Neural cell (in vitro differentiated cells): ENCODE results near the gene GFOD2. TPM values are rescaled to one million over a fixed set of nuclear protein-coding genes. Genes with fewer than 3 reads are reported as not detected.
A peak's percentile ranks its signal among the peaks of the same experiment; 100 is the strongest.

Experiments
- H2AFZ ChIP-seq: fragments of 200-600, 300-800 bp; sonication (generic), shearing (Covaris generic); 2 replicates; pipeline ENCODE4 v1.6.0; 2014; ENCODE audit warnings: low read depth, mild to moderate bottlenecking, antibody characterized with exemption, low read length, moderate library complexity
- H3F3A ChIP-seq: fragments of 200-600 bp; shearing (Covaris generic); 2 replicates; pipeline ENCODE4 v1.6.1; 2016; ENCODE audit warnings: mild to moderate bottlenecking, moderate library complexity, mixed read lengths, antibody characterized with exemption, low read length; ENCODE audit not compliant: insufficient read depth, poor library complexity, severe bottlenecking
- H3K27ac ChIP-seq: fragments of 200-600, 300-800 bp; sonication (generic), shearing (Covaris generic); 2 replicates; pipeline ENCODE4 v1.5.1; 2014; ENCODE audit warnings: mild to moderate bottlenecking, low read length, moderate library complexity
- H3K27me3 ChIP-seq: fragments of 300-800, 200-600 bp; sonication (generic), shearing (Covaris generic); 2 replicates; pipeline ENCODE4 v1.6.0; 2014; ENCODE audit warnings: mild to moderate bottlenecking, low read depth, low read length, moderate library complexity; ENCODE audit not compliant: insufficient read depth
- H3K36me3 ChIP-seq: fragments of 300-800, 200-600 bp; sonication (generic), shearing (Covaris generic); 2 replicates; pipeline ENCODE4 v1.5.1; 2014; ENCODE audit warnings: mild to moderate bottlenecking, antibody characterized with exemption, low read length, moderate library complexity; ENCODE audit not compliant: insufficient read depth
- H3K4me2 ChIP-seq: fragments of 300-800, 200-600 bp; sonication (generic), shearing (Covaris generic); 2 replicates; pipeline ENCODE4 v1.6.0; 2014; ENCODE audit warnings: mild to moderate bottlenecking, low read length
- H3K4me3 ChIP-seq: fragments of 300-800, 200-600 bp; sonication (generic), shearing (Covaris generic); 2 replicates; pipeline ENCODE4 v1.5.1; 2014; ENCODE audit warnings: mild to moderate bottlenecking, low read length, moderate library complexity
- H3K79me2 ChIP-seq: fragments of 200-600 bp; shearing (Covaris generic); replicated peaks from 2 replicates; pipeline ENCODE4 v1.6.0; 2014; ENCODE audit warnings: mild to moderate bottlenecking, low read length, moderate library complexity; ENCODE audit not compliant: insufficient read depth
- H3K9ac ChIP-seq: fragments of 300-800, 200-600 bp; sonication (generic), shearing (Covaris generic); 2 replicates; pipeline ENCODE4 v1.6.1; 2016; ENCODE audit warnings: mild to moderate bottlenecking, low read length, mixed read lengths
- H3K9me2 ChIP-seq: fragments of 200-600 bp; shearing (Covaris generic); 2 replicates; pipeline ENCODE4 v1.6.1; 2016; ENCODE audit warnings: mild to moderate bottlenecking, low read length, mixed read lengths; ENCODE audit not compliant: insufficient read depth
- H3K9me3 ChIP-seq: fragments of 200-600, 300-800 bp; sonication (generic), shearing (Covaris generic); 2 replicates; pipeline ENCODE4 v1.6.1; 2016; ENCODE audit warnings: mild to moderate bottlenecking, mixed run types, low read length, moderate library complexity, mixed read lengths
- H4K20me1 ChIP-seq: fragments of 200-600 bp; shearing (Covaris generic); 2 replicates; pipeline ENCODE4 v1.6.1; 2016; ENCODE audit warnings: mild to moderate bottlenecking, mixed run types; ENCODE audit not compliant: insufficient read depth
- EP300 ChIP-seq: fragments of 450-650 bp; conservative IDR thresholded peaks from 2 replicates; pipeline ENCODE4 v1.6.1; 2014; ENCODE audit warnings: antibody characterized with exemption, mild to moderate bottlenecking, moderate library complexity; ENCODE audit not compliant: poor library complexity, severe bottlenecking
- EZH2 ChIP-seq: fragments of 200-600, 300-800 bp; shearing (Covaris generic), sonication (generic); IDR thresholded peaks from 2 replicates; pipeline ENCODE4 v1.6.1; 2014; ENCODE audit warnings: antibody characterized with exemption, low read length, borderline replicate concordance, mild to moderate bottlenecking; ENCODE audit not compliant: insufficient read depth, poor library complexity, severe bottlenecking
- MXI1 ChIP-seq: fragments of 450-650 bp; conservative IDR thresholded peaks from 2 replicates; pipeline ENCODE4 v1.6.1; 2014; ENCODE audit warnings: antibody characterized with exemption, mild to moderate bottlenecking; ENCODE audit not compliant: poor library complexity, severe bottlenecking
- POLR2AphosphoS5 ChIP-seq: IDR thresholded peaks from 2 replicates; pipeline ENCODE4 v1.6.1; 2012
- RAD21 ChIP-seq: fragments of 450-650 bp; conservative IDR thresholded peaks from 2 replicates; pipeline ENCODE4 v1.6.1; 2014; ENCODE audit warnings: antibody characterized with exemption, mild to moderate bottlenecking, moderate library complexity
- SMC3 ChIP-seq: fragments of 450-650 bp; conservative IDR thresholded peaks from 2 replicates; pipeline ENCODE4 v1.6.1; 2014; ENCODE audit warnings: antibody characterized with exemption, mild to moderate bottlenecking, moderate library complexity; ENCODE audit not compliant: poor library complexity
- TAF1 ChIP-seq: IDR thresholded peaks from 2 replicates; pipeline ENCODE4 v1.6.1; 2012; ENCODE audit warnings: low read depth
- polyA plus RNA-seq: library from polyadenylated mRNA; depleted of rRNA; stranded (reverse); fragments of >200 nt; gene quantifications from 2 replicates; pipeline ENCODE4 v1.2.3, GENCODE V29; 2014
- TF ChIP-seq, protein P1 (sequence below): fragments of 450-650 bp; IDR thresholded peaks from 2 replicates; pipeline ENCODE4 v1.5.1; 2014; ENCODE audit warnings: antibody characterized with exemption, mild to moderate bottlenecking, moderate library complexity; ENCODE audit not compliant: poor library complexity, severe bottlenecking
- TF ChIP-seq, protein P2 (sequence below): IDR thresholded peaks from 2 replicates; pipeline ENCODE4 v1.6.1; 2012; ENCODE audit warnings: borderline replicate concordance

Gene GFOD2
- polyA plus RNA-seq, 1 donor from 2014 or later = 88.4 TPM

GRCh38 chr16:67719778-67720144, 645 bp upstream of the GFOD2 start:
- H3K9me3 ChIP-seq = no peaks in the 10 kb centered on the region
- no peaks in the 10 kb centered on the region for H3F3A ChIP-seq
- no peaks in the 10 kb centered on the region for H3K9me2 ChIP-seq
- H2AFZ ChIP-seq = peak overlapping the region; percentile 86
- H4K20me1 ChIP-seq = no peaks in the 10 kb centered on the region
- no peak for TF ChIP-seq MXI1
- peak; percentile 57 for TF ChIP-seq POLR2AphosphoS5
- peaks cover 41% of the 10 kb centered on the region for H3K79me2 ChIP-seq
- H3K4me2 ChIP-seq = peak overlapping the region; percentile 96
- H3K9ac ChIP-seq = peak overlapping the region; percentile 98
- no peaks in the 10 kb centered on the region for H3K27me3 ChIP-seq
- H3K36me3 ChIP-seq = no peaks in the 10 kb centered on the region
- peak overlapping the region; percentile 87 for H3K27ac ChIP-seq
- H3K4me3 ChIP-seq = peak overlapping the region; percentile 80

GRCh38 chr16:67718668-67719047, 458 bp downstream of the GFOD2 start:
- TF ChIP-seq, protein P1, sequence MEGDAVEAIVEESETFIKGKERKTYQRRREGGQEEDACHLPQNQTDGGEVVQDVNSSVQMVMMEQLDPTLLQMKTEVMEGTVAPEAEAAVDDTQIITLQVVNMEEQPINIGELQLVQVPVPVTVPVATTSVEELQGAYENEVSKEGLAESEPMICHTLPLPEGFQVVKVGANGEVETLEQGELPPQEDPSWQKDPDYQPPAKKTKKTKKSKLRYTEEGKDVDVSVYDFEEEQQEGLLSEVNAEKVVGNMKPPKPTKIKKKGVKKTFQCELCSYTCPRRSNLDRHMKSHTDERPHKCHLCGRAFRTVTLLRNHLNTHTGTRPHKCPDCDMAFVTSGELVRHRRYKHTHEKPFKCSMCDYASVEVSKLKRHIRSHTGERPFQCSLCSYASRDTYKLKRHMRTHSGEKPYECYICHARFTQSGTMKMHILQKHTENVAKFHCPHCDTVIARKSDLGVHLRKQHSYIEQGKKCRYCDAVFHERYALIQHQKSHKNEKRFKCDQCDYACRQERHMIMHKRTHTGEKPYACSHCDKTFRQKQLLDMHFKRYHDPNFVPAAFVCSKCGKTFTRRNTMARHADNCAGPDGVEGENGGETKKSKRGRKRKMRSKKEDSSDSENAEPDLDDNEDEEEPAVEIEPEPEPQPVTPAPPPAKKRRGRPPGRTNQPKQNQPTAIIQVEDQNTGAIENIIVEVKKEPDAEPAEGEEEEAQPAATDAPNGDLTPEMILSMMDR = no peak
- TF ChIP-seq SMC3 (no peak), EP300 (no peak), TAF1 (no peak), EZH2 (no peak), RAD21 (no peak), MXI1 (no peak), POLR2AphosphoS5 (no peak)
- TF ChIP-seq, protein P2, sequence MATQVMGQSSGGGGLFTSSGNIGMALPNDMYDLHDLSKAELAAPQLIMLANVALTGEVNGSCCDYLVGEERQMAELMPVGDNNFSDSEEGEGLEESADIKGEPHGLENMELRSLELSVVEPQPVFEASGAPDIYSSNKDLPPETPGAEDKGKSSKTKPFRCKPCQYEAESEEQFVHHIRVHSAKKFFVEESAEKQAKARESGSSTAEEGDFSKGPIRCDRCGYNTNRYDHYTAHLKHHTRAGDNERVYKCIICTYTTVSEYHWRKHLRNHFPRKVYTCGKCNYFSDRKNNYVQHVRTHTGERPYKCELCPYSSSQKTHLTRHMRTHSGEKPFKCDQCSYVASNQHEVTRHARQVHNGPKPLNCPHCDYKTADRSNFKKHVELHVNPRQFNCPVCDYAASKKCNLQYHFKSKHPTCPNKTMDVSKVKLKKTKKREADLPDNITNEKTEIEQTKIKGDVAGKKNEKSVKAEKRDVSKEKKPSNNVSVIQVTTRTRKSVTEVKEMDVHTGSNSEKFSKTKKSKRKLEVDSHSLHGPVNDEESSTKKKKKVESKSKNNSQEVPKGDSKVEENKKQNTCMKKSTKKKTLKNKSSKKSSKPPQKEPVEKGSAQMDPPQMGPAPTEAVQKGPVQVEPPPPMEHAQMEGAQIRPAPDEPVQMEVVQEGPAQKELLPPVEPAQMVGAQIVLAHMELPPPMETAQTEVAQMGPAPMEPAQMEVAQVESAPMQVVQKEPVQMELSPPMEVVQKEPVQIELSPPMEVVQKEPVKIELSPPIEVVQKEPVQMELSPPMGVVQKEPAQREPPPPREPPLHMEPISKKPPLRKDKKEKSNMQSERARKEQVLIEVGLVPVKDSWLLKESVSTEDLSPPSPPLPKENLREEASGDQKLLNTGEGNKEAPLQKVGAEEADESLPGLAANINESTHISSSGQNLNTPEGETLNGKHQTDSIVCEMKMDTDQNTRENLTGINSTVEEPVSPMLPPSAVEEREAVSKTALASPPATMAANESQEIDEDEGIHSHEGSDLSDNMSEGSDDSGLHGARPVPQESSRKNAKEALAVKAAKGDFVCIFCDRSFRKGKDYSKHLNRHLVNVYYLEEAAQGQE = no peak
- H3F3A ChIP-seq = no peaks in the 10 kb centered on the region
- no peaks in the 10 kb centered on the region for H3K9me2 ChIP-seq
- no peaks in the 10 kb centered on the region for H4K20me1 ChIP-seq
- H3K79me2 ChIP-seq = peaks cover 52% of the 10 kb centered on the region
- H3K9ac ChIP-seq = peak overlapping the region; percentile 98
- H3K4me3 ChIP-seq = peak overlapping the region; percentile 80
- peak overlapping the region; percentile 87 for H3K27ac ChIP-seq
- no peaks in the 10 kb centered on the region for H3K36me3 ChIP-seq
- no peaks in the 10 kb centered on the region for H3K9me3 ChIP-seq
- peak overlapping the region; percentile 73 for H2AFZ ChIP-seq
- peak overlapping the region; percentile 78 for H3K4me2 ChIP-seq
- H3K27me3 ChIP-seq = no peaks in the 10 kb centered on the region

DNA sequence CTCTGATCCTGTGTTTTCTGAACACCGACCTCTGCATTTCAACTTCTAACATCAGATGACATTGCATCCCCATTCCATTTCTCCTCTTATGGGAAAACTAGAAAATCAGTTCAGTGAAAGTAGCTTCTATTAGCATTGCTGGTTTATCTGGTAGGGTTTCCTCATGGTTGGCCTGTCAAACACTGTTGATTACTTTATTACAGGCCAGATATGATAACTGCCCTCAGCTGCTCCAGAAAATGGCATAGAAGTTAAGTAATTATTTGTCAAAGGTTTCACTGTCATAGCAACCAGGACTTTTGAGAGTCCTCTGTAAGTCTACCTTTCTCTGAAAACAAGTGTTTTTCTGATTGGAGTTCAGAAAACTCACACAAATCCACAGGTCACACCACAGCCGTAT, 3.0 kb downstream of the GFOD2 start:
- H2AFZ ChIP-seq = no peak overlapping the region
- no peaks in the 10 kb centered on the region for H3K36me3 ChIP-seq
- H3K4me2 ChIP-seq = no peak overlapping the region
- peaks cover 5% of the 10 kb centered on the region for H4K20me1 ChIP-seq
- no peaks in the 10 kb centered on the region for H3F3A ChIP-seq
- no peak overlapping the region for H3K27ac ChIP-seq
- H3K9me2 ChIP-seq = no peaks in the 10 kb centered on the region
- no peaks in the 10 kb centered on the region for H3K27me3 ChIP-seq
- H3K9ac ChIP-seq = no peak overlapping the region
- no peaks in the 10 kb centered on the region for H3K9me3 ChIP-seq
- peak overlapping the region; percentile 80 for H3K4me3 ChIP-seq
- H3K79me2 ChIP-seq = peaks cover 67% of the 10 kb centered on the region
- no peak for TF ChIP-seq SMC3
- no peak for TF ChIP-seq POLR2AphosphoS5
- TF ChIP-seq EZH2 = no peak
